Measurements from ENCODE around the gene CDK3. TPM values are rescaled to one million over a fixed set of nuclear protein-coding genes. Genes with fewer than 3 reads are reported as not detected.

Gene CDK3
- total RNA-seq, 1 donor from 2014 or later: 14.1 TPM

DNA sequence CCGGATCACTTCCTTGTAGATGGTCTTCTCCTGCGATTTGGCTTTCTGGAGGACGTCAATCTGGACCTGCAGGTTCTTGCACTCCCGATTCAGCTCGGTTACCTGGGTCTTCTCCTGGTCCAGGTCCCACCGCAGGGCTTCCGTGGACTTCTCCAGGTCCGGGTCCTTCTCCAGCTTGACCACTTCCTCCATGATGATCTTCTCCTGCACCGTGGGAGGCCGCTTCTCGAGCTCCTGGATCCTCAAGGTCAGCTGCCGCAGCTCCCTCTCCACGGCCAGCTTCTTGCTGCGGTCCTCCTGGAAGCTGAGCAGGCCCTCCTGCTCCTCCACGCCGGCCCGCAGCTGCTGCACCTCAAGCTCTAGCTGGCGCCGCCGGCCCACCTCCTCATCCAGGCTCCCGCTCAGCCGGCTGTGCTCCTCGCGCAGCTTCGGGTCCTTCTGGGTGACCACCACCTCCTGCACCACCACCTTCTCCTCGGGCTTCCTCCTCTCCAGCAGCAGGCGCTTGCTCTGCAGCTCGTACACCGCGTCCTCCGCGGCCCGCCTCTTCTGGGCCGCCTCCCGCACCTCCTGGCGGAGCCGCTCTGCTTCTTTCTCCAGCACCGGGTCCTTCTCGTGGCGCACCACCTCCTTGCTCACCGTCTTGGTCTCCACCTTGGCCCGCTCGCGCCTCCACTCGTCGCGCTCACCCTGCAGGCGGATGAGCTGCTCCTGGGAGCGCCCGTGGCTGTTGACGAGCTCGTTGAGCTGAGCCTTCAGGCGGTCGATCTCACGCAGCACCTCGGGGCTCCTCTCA, 8.2 kb downstream of the CDK3 start:
- intact Hi-C loops (cut with micrococcal nuclease): no loop called here
- POLR2A ChIA-PET: no interaction called here
- H3K4me3 Mint-ChIP-seq: no peak overlapping the region

DNA sequence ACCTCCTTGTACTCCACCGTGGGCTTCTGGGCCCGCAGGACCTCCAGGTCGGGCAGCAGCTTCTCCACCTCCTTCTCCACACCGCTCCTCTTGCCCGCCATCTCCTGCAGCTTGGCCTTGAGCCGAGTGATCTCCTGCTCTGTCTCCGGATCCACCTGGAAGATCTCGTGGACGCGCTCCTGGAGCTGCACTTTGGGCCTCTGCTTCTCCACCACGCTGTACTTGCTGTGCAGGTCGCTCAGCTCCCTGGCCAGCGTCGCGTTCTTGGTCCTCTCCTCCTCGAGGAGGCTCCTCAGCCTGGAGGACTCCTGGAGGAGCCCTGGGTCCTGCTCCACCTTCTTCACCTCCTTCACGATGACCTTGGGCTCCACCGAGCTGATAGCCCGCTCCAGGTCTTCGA, 8.8 kb downstream of the CDK3 start:
- ATAC-seq (ENCODE audit: low read depth): no peak
- Mint-ChIP-seq H3K27ac (no peak overlapping the region), H3K9me3 (no peaks in the 10 kb centered on the region), H3K4me1 (peaks cover 5% of the 10 kb centered on the region), H3K36me3 (ENCODE audit: low read depth) (no peaks in the 10 kb centered on the region), H3K4me3 (no peak overlapping the region), H3K27me3 (no peaks in the 10 kb centered on the region)
- no peak for DNase-seq
- TF ChIP-seq, protein P1, sequence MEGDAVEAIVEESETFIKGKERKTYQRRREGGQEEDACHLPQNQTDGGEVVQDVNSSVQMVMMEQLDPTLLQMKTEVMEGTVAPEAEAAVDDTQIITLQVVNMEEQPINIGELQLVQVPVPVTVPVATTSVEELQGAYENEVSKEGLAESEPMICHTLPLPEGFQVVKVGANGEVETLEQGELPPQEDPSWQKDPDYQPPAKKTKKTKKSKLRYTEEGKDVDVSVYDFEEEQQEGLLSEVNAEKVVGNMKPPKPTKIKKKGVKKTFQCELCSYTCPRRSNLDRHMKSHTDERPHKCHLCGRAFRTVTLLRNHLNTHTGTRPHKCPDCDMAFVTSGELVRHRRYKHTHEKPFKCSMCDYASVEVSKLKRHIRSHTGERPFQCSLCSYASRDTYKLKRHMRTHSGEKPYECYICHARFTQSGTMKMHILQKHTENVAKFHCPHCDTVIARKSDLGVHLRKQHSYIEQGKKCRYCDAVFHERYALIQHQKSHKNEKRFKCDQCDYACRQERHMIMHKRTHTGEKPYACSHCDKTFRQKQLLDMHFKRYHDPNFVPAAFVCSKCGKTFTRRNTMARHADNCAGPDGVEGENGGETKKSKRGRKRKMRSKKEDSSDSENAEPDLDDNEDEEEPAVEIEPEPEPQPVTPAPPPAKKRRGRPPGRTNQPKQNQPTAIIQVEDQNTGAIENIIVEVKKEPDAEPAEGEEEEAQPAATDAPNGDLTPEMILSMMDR (IDR thresholded peaks at IDR 0.05): no peak
- ChIA-PET CTCF (interaction anchor here (1.3 to 3.5 kb wide), 4 partner anchors 10 to 270 kb away, joined by 3 to 17 read pairs (median 5); partner anchors contain the start of gene MRPL38), POLR2A (interaction anchor here (0.5 kb wide), 1 partner anchor 63 kb away, joined by 3 read pairs; no protein-coding TSS in a partner anchor)
- intact Hi-C loops (cut with micrococcal nuclease): no loop called here

More for the DNA sequence above, 8.2 kb downstream of the CDK3 start:
- no peak for DNase-seq
- ATAC-seq (ENCODE audit: low read depth): no peak
- no peaks in the 10 kb centered on the region for H3K27me3 Mint-ChIP-seq
- CTCF ChIA-PET: interaction anchor here (0.6 to 3.5 kb wide), 7 partner anchors 10 to 293 kb away, joined by 3 to 17 read pairs (median 4); partner anchors contain the start of gene MRPL38
- H3K27ac Mint-ChIP-seq: no peak overlapping the region
- no peaks in the 10 kb centered on the region for H3K9me3 Mint-ChIP-seq
- H3K36me3 Mint-ChIP-seq (ENCODE audit: low read depth): peaks cover 2% of the 10 kb centered on the region
- TF ChIP-seq, protein P1 (IDR thresholded peaks at IDR 0.05): no peak
- no peaks in the 10 kb centered on the region for H3K4me1 Mint-ChIP-seq

DNA sequence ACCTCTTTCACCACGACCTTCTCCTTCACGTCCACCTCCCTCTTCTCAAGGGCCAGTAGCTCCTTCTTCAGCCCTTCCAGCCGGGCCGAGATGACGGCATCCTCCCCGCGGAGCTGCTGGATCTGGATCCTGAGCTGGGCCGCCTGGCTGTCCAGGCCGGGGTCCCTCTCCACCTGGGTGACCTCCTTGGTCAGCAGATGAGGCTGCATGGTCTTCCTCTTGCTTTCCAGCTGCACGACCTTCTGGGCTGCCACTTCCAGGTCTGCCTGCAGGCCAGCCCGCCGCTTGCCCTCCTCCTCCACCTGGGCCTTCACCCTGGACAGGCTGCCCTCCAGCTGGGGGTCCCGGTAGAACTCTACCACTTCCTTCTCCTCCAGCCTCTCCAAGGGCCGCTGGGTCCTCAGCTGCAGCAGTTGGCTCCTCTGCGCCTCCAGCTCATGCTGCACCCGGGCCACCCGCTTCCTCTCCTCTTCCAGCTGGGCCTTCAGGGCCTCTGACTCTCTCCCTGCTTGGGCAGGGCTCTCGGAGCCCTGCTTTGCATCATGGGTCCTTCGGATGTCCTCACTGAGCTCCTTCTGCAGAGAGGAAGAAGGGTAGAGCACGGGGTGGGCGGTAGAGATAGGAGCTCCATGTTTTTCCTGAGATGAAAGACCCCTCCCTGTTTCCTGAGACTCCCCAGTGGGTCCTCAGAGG, 9.5 kb downstream of the CDK3 start:
- H3K9me3 Mint-ChIP-seq: no peaks in the 10 kb centered on the region
- H3K27ac Mint-ChIP-seq: no peak overlapping the region
- ChIA-PET POLR2A (interaction anchor here (0.5 kb wide), 1 partner anchor 63 kb away, joined by 3 read pairs; no protein-coding TSS in a partner anchor), CTCF (interaction anchor here (1.3 to 3.5 kb wide), 5 partner anchors 10 to 270 kb away, joined by 3 to 17 read pairs (median 6); partner anchors contain the start of gene MRPL38)
- H3K27me3 Mint-ChIP-seq: no peaks in the 10 kb centered on the region
- no peak overlapping the region for H3K4me3 Mint-ChIP-seq
- no peak for DNase-seq
- TF ChIP-seq, protein P1 (IDR thresholded peaks at IDR 0.05): no peak
- peaks cover 5% of the 10 kb centered on the region for H3K4me1 Mint-ChIP-seq
- intact Hi-C loops (cut with micrococcal nuclease): loop anchor here (5.0 to 10.0 kb wide), 3 partner anchors 112 to 375 kb away; partner anchors contain the start of gene SPHK1
- ATAC-seq (ENCODE audit: low read depth): no peak
- no peaks in the 10 kb centered on the region for H3K36me3 Mint-ChIP-seq (ENCODE audit: low read depth)

DNA sequence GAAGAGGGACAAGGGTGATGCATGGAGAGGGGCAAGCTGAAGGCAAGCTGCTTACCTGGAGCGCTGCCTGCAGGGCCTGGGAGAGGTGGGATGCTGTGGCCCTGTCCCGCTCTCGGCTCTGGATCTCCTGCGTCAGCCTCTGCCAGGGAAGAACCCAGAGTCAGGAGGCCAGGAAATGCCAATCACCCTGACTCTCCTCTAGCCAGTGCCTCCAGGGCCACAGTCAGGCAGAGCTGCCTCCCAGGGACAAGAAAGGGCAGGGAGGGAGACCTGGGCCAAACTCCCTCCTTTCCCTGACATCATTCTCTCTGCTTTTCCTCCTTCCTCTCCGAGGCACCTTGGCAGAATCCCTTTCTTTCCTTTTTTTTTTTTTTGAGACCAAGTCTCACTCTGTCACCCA, 11.3 kb downstream of the CDK3 start:
- ATAC-seq (ENCODE audit: low read depth): no peak
- no peaks in the 10 kb centered on the region for H3K27me3 Mint-ChIP-seq
- H3K36me3 Mint-ChIP-seq (ENCODE audit: low read depth): no peaks in the 10 kb centered on the region
- POLR2A ChIA-PET: interaction anchor here (1.1 kb wide), 1 partner anchor 107 kb away, joined by 3 read pairs; the partner anchor contains the start of gene MRPL38
- CTCF ChIA-PET: interaction anchor here (0.8 to 2.2 kb wide), 4 partner anchors 8 to 287 kb away, joined by 3 to 6 read pairs (median 4); no protein-coding TSS in a partner anchor
- no peaks in the 10 kb centered on the region for H3K9me3 Mint-ChIP-seq
- intact Hi-C loops (cut with micrococcal nuclease): loop anchor here (5.0 to 10.0 kb wide), 3 partner anchors 110 to 373 kb away; partner anchors contain the start of gene SPHK1
- DNase-seq: no peak
- peaks cover 5% of the 10 kb centered on the region for H3K4me1 Mint-ChIP-seq
- no peak overlapping the region for H3K27ac Mint-ChIP-seq
- H3K4me3 Mint-ChIP-seq: no peak overlapping the region
- TF ChIP-seq, protein P1 (IDR thresholded peaks at IDR 0.05): no peak

All from activated B cell treated with CpG ODN at 0.5 μM for 24 hours (primary cell).